IMR-90 (cell line): Measurements from ENCODE around the gene TENM4. TPM values are rescaled to one million over a fixed set of nuclear protein-coding genes. Genes with fewer than 3 reads are reported as not detected.

Experiments
- ATAC-seq: fragments of 200-7000 bp; cut with Tn5 transposase; 2 replicates; pipeline ENCODE4 v1.9.1; 2020; ENCODE audit warnings: low read depth, mild to moderate bottlenecking, moderate library complexity
- BruUV-seq: library from RNA; stranded (reverse); fragments of 400-500 nt; replicated peaks from 2 replicates; lab custom pipeline; 2021; lab: Mats Ljungman, UMichigan
- CTCF ChIA-PET: fragments of 300-600 bp; formaldehyde crosslinking; extraction: SDS; loops from one replicate; lab custom pipeline; 2021; ENCODE audit warnings: antibody characterized with exemption; lab: Yijun Ruan, JAX
- POLR2A ChIA-PET: fragments of 300-600 bp; sonication (Branson Sonifier 250); formaldehyde crosslinking; loops from one replicate; lab custom pipeline; 2022; ENCODE audit warnings: antibody characterized with exemption; ENCODE audit not compliant: unreplicated experiment; lab: Charles Lee
- DNase-seq: peaks from one replicate; pipeline ENCODE4 v3.0.0; 2013
- H2AFZ ChIP-seq: replicated peaks from 2 replicates; pipeline ENCODE3; 2013; ENCODE audit warnings: low read length, mild to moderate bottlenecking; ENCODE audit not compliant: poor library complexity
- H2AK5ac ChIP-seq: 2 replicates; pipeline ENCODE4 v1.6.1; 2013; ENCODE audit warnings: low read depth, low read length, inconsistent platforms
- H2AK9ac ChIP-seq: replicated peaks from 2 replicates; pipeline ENCODE3; 2013; ENCODE audit warnings: mild to moderate bottlenecking, low read depth, low read length, moderate library complexity; ENCODE audit not compliant: poor library complexity
- H2BK120ac ChIP-seq: 2 replicates; pipeline ENCODE4 v1.6.1; 2013; ENCODE audit warnings: low read depth, low read length, inconsistent platforms
- H2BK15ac ChIP-seq: 3 replicates; pipeline ENCODE4 v1.6.1; 2013; ENCODE audit warnings: low read depth, low read length, inconsistent platforms
- H2BK20ac ChIP-seq: 2 replicates; pipeline ENCODE4 v1.6.1; 2013; ENCODE audit warnings: low read depth, mild to moderate bottlenecking, inconsistent platforms, low read length, moderate library complexity
- H2BK5ac ChIP-seq: 2 replicates; pipeline ENCODE4 v1.6.1; 2013; ENCODE audit warnings: mild to moderate bottlenecking, low read depth, low read length, inconsistent platforms; ENCODE audit not compliant: poor library complexity, severe bottlenecking
- H3K14ac ChIP-seq: replicated peaks from 2 replicates; pipeline ENCODE4 v1.6.1; 2013; ENCODE audit warnings: low read depth, low read length, inconsistent platforms
- H3K18ac ChIP-seq: 2 replicates; pipeline ENCODE4 v1.6.1; 2013; ENCODE audit warnings: low read depth, low read length, control low read depth
- H3K23ac ChIP-seq: 2 replicates; pipeline ENCODE4 v1.6.1; 2013; ENCODE audit warnings: low read depth, low read length, inconsistent platforms
- H3K27ac ChIP-seq: 2 replicates; pipeline ENCODE4 v1.5.1; 2013; ENCODE audit warnings: mild to moderate bottlenecking, control low read depth, low read length; ENCODE audit not compliant: insufficient read depth
- H3K27me3 ChIP-seq: 2 replicates; pipeline ENCODE4 v1.6.1; 2013; ENCODE audit warnings: low read length; ENCODE audit not compliant: control insufficient read depth, insufficient read depth
- H3K36me3 ChIP-seq: 2 replicates; pipeline ENCODE4 v1.6.1; 2013; ENCODE audit warnings: low read length, mixed read lengths; ENCODE audit not compliant: control insufficient read depth, insufficient read depth
- H3K4ac ChIP-seq: 2 replicates; pipeline ENCODE4 v1.6.1; 2013; ENCODE audit warnings: low read depth, low read length, inconsistent platforms
- H3K4me1 ChIP-seq: 2 replicates; pipeline ENCODE4 v1.6.1; 2013; ENCODE audit warnings: low read length, mixed read lengths; ENCODE audit not compliant: control insufficient read depth, insufficient read depth
- H3K4me2 ChIP-seq: 2 replicates; pipeline ENCODE4 v1.6.1; 2013; ENCODE audit warnings: low read depth, mild to moderate bottlenecking, control low read depth, low read length, moderate library complexity
- H3K4me3 ChIP-seq: 2 replicates; pipeline ENCODE4 v1.5.1; 2013; ENCODE audit warnings: low read depth, mild to moderate bottlenecking, control low read depth, low read length, moderate library complexity; ENCODE audit not compliant: insufficient read depth
- H3K56ac ChIP-seq: 2 replicates; pipeline ENCODE4 v1.6.1; 2013; ENCODE audit warnings: low read length, inconsistent platforms; ENCODE audit not compliant: insufficient read depth; ENCODE audit errors: extremely low read depth
- H3K79me1 ChIP-seq, 2 experiments: 2 replicates each; pipeline ENCODE4 v1.6.1; 2013; ENCODE audit warnings: low read length in 2 of 2, inconsistent platforms in 1 of 2, low read depth in 1 of 2
- H3K9ac ChIP-seq: 2 replicates; pipeline ENCODE4 v1.6.1; 2013; ENCODE audit warnings: low read depth, low read length, control low read depth
- H3K9me1 ChIP-seq: 2 replicates; pipeline ENCODE4 v1.6.1; 2013; ENCODE audit warnings: low read length, inconsistent platforms; ENCODE audit not compliant: insufficient read depth
- H3K9me3 ChIP-seq: 2 replicates; pipeline ENCODE4 v1.6.1; 2013; ENCODE audit warnings: low read length; ENCODE audit not compliant: control insufficient read depth, insufficient read depth
- H4K20me1 ChIP-seq: 2 replicates; pipeline ENCODE4 v1.6.1; 2013; ENCODE audit warnings: low read length, inconsistent platforms; ENCODE audit not compliant: insufficient read depth
- H4K5ac ChIP-seq: 2 replicates; pipeline ENCODE4 v1.6.1; 2013; ENCODE audit warnings: mild to moderate bottlenecking, low read depth, low read length, control low read depth
- H4K8ac ChIP-seq, 2 experiments: 2 replicates each; pipeline ENCODE4 v1.6.1; 2013; ENCODE audit warnings: low read depth in 2 of 2, low read length in 2 of 2, control low read depth in 1 of 2, inconsistent platforms in 1 of 2
- H4K91ac ChIP-seq: 2 replicates; pipeline ENCODE4 v1.6.1; 2013; ENCODE audit warnings: low read depth, low read length, inconsistent platforms; ENCODE audit not compliant: insufficient read depth
- BHLHE40 ChIP-seq: fragments of 150-350 bp; IDR thresholded peaks from 2 replicates; pipeline ENCODE4 v1.6.1; 2016; ENCODE audit warnings: mild to moderate bottlenecking, low read depth, low read length
- CEBPB ChIP-seq: IDR thresholded peaks from 2 replicates; pipeline ENCODE4 v1.6.1; 2012; ENCODE audit warnings: low read depth, low read length, improper control_type of control experiment
- CHD1 ChIP-seq: IDR thresholded peaks from 2 replicates; pipeline ENCODE4 v1.6.1; 2012; ENCODE audit warnings: low read depth, low read length, improper control_type of control experiment
- MAFK ChIP-seq: IDR thresholded peaks from 2 replicates; pipeline ENCODE4 v1.6.1; 2012; ENCODE audit warnings: low read depth, low read length, improper control_type of control experiment
- MAZ ChIP-seq: IDR thresholded peaks from 2 replicates; pipeline ENCODE4 v1.6.1; 2012; ENCODE audit warnings: low read depth, mild to moderate bottlenecking, low read length, improper control_type of control experiment, moderate library complexity, borderline replicate concordance
- POLR2A ChIP-seq: IDR thresholded peaks from 2 replicates; pipeline ENCODE4 v1.6.1; 2012; ENCODE audit warnings: mild to moderate bottlenecking, low read depth, low read length
- RAD21 ChIP-seq: IDR thresholded peaks from 2 replicates; pipeline ENCODE4 v1.6.1; 2012; ENCODE audit warnings: low read length, improper control_type of control experiment
- RCOR1 ChIP-seq: IDR thresholded peaks from 2 replicates; pipeline ENCODE4 v1.6.1; 2012; ENCODE audit warnings: mild to moderate bottlenecking, low read length, improper control_type of control experiment; ENCODE audit not compliant: insufficient replicate concordance
- WGBS, 2 experiments: methylation state at CpG; one replicate each; pipeline versions ENCODE4 v1.1.5 to v1.1.7; 2013; ENCODE audit warnings: missing lambda C conversion rate in 2 of 2; ENCODE audit not compliant: insufficient read length in 1 of 2; ENCODE audit errors: extremely low coverage in 2 of 2; 5-methylcytosine and 5-hydroxymethylcytosine counted together
- dilution Hi-C: fragments of 300-500 bp; cut with HindIII; formaldehyde crosslinking; loops from one replicate; pipeline ENCODE4 v1.14.3; 2018; ENCODE audit warnings: low sequenced_read_pairs; ENCODE audit not compliant: unreplicated experiment
- in situ Hi-C: fragments of 300-500 bp; cut with MboI; formaldehyde crosslinking; loops from 3 replicates; pipeline ENCODE4 v1.14.3; 2019; ENCODE audit warnings: low sequenced_read_pairs, inconsistent platforms, mixed read lengths
- intact Hi-C: fragments of 100-400 bp; cut with micrococcal nuclease; formaldehyde crosslinking; loops from 2 replicates; pipeline ENCODE4 v1.10.0; 2022
- polyA plus RNA-seq, 3 experiments: library from polyadenylated mRNA; depleted of rRNA; stranded (reverse); fragments of >200 nt; gene quantifications; 2 replicates each; pipeline ENCODE4 v1.2.3, GENCODE V29; 2012; ENCODE audit warnings: low replicate concordance in 1 of 3
- total RNA-seq: library from RNA; depleted of rRNA; stranded (reverse); fragments of >200 nt; gene quantifications from 2 replicates; pipeline ENCODE4 v1.2.3, GENCODE V29; 2012
- TF ChIP-seq, protein P1 (sequence below): conservative IDR thresholded peaks from 2 replicates; pipeline ENCODE4 v1.5.1; 2012; ENCODE audit warnings: mild to moderate bottlenecking, low read depth, low read length, improper control_type of control experiment

The TENM4 gene
- total and polyA plus RNA-seq, 2 of the 4 experiments (the other 2 are of a cell fraction) = 7.4 to 9.0 TPM

DNA sequence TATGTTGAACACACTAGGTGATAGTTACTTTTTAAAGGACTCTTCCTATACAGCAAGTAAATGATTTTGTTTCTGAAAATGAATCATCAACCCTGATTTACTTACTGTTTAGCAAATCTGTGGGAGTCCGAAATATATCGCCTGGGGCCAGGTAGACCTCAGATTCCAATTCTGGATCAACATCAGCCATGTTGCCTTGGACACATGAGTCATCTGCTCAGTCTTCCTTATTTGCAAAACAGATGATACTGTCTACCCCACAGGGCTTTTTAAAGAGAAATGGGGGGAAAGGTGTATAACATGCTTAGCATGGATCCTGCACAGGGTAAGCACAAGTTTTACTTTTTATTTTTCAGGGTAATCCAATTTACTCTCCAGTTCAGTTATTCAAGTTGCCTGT lies 324.2 kb downstream of the TENM4 start:
- dilution Hi-C loops (no loop called here), in situ Hi-C loops (no loop called here), intact Hi-C loops (no loop called here)
- Histone ChIP-seq H2BK5ac (no peak overlapping the region), H3K9me1 (no peaks in the 10 kb centered on the region; the same call in 1 of the 2 replicates), H3K18ac (no peak overlapping the region), H2AK5ac (no peak overlapping the region), H2BK15ac (no peak overlapping the region), H3K4me2 (no peak overlapping the region), H3K9me3 (no peaks in the 10 kb centered on the region), H3K4ac (no peak overlapping the region), H4K91ac (no peak overlapping the region), H3K14ac (no peak overlapping the region), H3K27ac (no peak overlapping the region), H3K27me3 (no peaks in the 10 kb centered on the region), H2BK120ac (no peak overlapping the region), H3K23ac (no peak overlapping the region), H3K79me1 (no peaks in the 10 kb centered on the region), H3K4me1 (no peaks in the 10 kb centered on the region; the same call in 1 of the 2 replicates), H2AFZ (no peak overlapping the region), H3K9ac (no peak overlapping the region), H3K36me3 (no peaks in the 10 kb centered on the region), H4K20me1 (no peaks in the 10 kb centered on the region), H3K4me3 (no peak overlapping the region), H4K8ac (no peak overlapping the region), H2AK9ac (no peak overlapping the region), H2BK20ac (no peak overlapping the region), H3K56ac (no peak overlapping the region), H4K5ac (no peak overlapping the region)
- ATAC-seq (no peak), DNase-seq (no peak)
- no CpG with 5 or more reads among the region's 2 CpGs for WGBS, 2 experiments
- BruUV-seq = no TSS peak
- POLR2A ChIA-PET = no interaction called here
- CTCF ChIA-PET = no interaction called here
- TF ChIP-seq MAFK (no peak), CHD1 (no peak), POLR2A (no peak), MAZ (no peak), RAD21 (no peak), BHLHE40 (no peak), CEBPB (no peak), RCOR1 (no peak)
- TF ChIP-seq, protein P1, sequence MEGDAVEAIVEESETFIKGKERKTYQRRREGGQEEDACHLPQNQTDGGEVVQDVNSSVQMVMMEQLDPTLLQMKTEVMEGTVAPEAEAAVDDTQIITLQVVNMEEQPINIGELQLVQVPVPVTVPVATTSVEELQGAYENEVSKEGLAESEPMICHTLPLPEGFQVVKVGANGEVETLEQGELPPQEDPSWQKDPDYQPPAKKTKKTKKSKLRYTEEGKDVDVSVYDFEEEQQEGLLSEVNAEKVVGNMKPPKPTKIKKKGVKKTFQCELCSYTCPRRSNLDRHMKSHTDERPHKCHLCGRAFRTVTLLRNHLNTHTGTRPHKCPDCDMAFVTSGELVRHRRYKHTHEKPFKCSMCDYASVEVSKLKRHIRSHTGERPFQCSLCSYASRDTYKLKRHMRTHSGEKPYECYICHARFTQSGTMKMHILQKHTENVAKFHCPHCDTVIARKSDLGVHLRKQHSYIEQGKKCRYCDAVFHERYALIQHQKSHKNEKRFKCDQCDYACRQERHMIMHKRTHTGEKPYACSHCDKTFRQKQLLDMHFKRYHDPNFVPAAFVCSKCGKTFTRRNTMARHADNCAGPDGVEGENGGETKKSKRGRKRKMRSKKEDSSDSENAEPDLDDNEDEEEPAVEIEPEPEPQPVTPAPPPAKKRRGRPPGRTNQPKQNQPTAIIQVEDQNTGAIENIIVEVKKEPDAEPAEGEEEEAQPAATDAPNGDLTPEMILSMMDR = no peak
